ENCODE data around the gene UNKL.

- TF ChIP-seq, protein P1, sequence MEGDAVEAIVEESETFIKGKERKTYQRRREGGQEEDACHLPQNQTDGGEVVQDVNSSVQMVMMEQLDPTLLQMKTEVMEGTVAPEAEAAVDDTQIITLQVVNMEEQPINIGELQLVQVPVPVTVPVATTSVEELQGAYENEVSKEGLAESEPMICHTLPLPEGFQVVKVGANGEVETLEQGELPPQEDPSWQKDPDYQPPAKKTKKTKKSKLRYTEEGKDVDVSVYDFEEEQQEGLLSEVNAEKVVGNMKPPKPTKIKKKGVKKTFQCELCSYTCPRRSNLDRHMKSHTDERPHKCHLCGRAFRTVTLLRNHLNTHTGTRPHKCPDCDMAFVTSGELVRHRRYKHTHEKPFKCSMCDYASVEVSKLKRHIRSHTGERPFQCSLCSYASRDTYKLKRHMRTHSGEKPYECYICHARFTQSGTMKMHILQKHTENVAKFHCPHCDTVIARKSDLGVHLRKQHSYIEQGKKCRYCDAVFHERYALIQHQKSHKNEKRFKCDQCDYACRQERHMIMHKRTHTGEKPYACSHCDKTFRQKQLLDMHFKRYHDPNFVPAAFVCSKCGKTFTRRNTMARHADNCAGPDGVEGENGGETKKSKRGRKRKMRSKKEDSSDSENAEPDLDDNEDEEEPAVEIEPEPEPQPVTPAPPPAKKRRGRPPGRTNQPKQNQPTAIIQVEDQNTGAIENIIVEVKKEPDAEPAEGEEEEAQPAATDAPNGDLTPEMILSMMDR (IDR thresholded peaks at IDR 0.05): no peak
- no peak for TF ChIP-seq ZFX (IDR thresholded peaks at IDR 0.05; ENCODE audit: borderline replicate concordance)
Observed at GRCh38 chr16:1345087-1345486, 69.4 kb downstream of the UNKL start.

Measured in 22Rv1 (cell line).